ENCODE results near the gene ZSCAN10.

Gene ZSCAN10

DNA sequence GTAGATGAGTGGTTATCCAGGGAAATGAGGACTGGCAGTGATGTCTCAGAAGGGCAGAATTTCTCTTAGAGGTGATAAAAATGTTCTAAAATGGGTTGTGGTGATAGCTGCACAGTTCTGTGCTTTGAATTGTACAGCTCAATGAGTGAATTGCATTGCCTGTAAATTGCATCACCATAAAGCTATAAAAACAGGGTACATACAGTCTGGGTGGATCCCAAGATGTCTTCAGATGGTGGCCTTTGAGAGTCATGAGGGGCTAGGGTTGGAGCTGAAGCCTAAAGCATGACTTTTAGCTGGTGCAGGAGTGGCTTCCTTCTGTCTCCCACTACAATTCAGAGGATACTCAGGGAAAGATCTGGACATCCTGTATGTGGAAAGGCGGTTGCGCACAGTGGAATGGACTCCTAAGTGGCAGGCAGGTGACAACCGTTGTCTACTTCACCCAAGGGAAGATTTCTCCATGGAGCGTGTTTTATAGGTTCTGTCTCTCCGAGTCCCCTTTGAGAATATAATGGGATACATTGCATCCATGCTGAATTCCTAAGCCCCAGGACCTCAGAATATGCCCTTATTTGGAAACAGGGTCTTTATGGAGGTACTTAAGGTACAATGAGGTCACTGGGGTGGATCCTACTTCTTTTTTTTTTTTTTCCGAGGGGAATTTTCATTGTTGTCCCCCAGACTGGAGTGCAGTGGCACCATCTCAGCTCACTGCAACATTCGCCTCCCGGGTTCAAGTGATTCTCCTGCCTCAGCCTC, 35.3 kb downstream of the ZSCAN10 start:
- in situ Hi-C loops (cut with MboI; ENCODE audit: low pct_unique_long_range_greater_than_20kb, low sequenced_read_pairs, unreplicated experiment): loop anchor here (10.0 kb wide), 1 partner anchor 101 kb away; no protein-coding TSS in a partner anchor
- TF ChIP-seq, protein P1, sequence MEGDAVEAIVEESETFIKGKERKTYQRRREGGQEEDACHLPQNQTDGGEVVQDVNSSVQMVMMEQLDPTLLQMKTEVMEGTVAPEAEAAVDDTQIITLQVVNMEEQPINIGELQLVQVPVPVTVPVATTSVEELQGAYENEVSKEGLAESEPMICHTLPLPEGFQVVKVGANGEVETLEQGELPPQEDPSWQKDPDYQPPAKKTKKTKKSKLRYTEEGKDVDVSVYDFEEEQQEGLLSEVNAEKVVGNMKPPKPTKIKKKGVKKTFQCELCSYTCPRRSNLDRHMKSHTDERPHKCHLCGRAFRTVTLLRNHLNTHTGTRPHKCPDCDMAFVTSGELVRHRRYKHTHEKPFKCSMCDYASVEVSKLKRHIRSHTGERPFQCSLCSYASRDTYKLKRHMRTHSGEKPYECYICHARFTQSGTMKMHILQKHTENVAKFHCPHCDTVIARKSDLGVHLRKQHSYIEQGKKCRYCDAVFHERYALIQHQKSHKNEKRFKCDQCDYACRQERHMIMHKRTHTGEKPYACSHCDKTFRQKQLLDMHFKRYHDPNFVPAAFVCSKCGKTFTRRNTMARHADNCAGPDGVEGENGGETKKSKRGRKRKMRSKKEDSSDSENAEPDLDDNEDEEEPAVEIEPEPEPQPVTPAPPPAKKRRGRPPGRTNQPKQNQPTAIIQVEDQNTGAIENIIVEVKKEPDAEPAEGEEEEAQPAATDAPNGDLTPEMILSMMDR (IDR thresholded peaks at IDR 0.05; ENCODE audit: extremely low read depth, insufficient read depth, missing control alignments): no peak
- DNase-seq (ENCODE audit: low spot score): no peak

DNA sequence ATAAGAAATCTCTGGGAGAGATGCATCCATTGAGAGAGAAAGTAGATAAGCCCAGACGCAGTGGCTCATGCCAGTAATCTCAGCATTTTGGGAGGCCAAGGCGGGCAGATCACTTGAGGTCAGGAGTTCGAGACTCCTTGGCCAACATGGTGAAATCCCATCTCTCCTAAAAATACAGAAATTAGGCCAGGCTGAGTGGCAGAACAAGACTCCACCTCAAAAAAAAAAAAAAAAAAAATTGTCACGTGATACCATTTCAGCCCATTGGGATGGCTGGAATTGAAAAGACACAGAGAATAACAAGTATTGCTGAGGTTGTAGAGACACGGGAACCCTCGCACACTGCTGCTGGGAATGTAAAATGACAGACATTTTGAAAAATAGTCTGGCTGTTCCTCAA, 36.5 kb downstream of the ZSCAN10 start:
- TF ChIP-seq, protein P1 (IDR thresholded peaks at IDR 0.05; ENCODE audit: extremely low read depth, insufficient read depth, missing control alignments): no peak
- in situ Hi-C loops (cut with MboI; ENCODE audit: low pct_unique_long_range_greater_than_20kb, low sequenced_read_pairs, unreplicated experiment): loop anchor here (10.0 kb wide), 1 partner anchor 102 kb away; no protein-coding TSS in a partner anchor
- no peak for DNase-seq (ENCODE audit: low spot score)

DNA sequence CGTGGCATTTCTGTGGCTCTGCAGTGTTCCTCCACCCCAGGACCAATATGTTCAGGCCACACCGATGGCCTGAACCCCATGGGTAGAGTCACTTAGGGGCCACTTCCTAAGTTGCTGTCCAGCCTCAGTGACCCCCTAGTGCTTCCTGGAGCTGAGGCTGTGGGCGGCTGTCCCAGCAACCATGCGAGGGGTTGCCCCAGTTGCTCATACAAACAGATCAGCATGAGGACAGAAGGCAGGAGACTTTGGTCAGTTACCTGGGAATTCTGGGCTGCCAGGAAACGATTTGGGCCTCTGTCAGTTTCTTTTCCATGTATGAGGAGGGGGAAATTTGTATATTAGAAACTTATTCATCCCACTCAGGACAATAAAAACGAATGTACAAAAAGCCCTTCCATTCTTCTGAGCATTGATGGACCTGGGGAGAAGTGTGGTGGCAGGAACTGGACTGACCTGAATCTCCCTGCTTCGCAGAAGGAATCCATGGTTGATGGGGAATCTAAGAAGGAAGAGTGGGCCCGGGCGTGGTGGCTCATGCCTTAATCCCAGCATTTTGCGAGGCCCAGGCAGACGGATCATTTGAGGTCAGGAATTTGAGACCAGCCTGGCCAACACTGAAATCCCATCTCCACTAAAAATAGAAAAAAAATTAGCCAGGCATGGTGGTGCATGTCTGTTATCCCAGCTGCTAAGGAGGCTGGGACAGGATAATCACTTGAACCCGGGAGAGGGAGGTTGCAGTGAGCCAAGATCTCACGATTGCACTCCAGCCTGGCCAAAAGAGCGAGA, 38.6 kb downstream of the ZSCAN10 start:
- in situ Hi-C loops (cut with MboI; ENCODE audit: low pct_unique_long_range_greater_than_20kb, low sequenced_read_pairs, unreplicated experiment): loop anchor here (10.0 kb wide), 1 partner anchor 104 kb away; no protein-coding TSS in a partner anchor
- DNase-seq (ENCODE audit: low spot score): no peak
- TF ChIP-seq, protein P1 (IDR thresholded peaks at IDR 0.05; ENCODE audit: extremely low read depth, insufficient read depth, missing control alignments): no peak

DNA sequence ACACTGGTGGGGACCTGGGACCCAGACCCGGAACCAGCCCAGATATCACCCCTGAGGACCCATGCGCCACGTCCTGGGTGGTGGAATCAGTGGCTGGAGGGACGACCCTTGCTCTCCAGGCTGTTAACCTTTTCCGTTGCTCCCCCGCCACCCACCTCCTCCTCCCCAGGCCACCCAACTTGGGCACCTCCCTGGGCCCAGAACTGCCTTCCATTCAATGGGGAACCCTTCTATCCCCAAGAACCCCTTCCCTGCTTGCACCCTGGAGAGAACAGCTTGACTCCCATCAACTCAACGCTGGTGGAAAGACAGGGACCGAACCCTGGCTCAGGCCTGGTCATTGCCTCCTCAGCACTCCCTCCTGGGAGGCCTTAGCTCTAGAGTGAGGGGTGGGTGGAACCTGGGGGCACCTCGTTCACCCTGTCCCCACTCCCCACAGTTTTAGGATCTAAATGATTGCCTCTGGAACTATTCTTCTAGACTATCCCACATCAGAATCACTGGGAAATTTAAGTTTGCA, 39.3 kb downstream of the ZSCAN10 start:
- DNase-seq (ENCODE audit: low spot score): no peak
- in situ Hi-C loops (cut with MboI; ENCODE audit: low pct_unique_long_range_greater_than_20kb, low sequenced_read_pairs, unreplicated experiment): loop anchor here (10.0 kb wide), 1 partner anchor 105 kb away; no protein-coding TSS in a partner anchor
- TF ChIP-seq, protein P1 (IDR thresholded peaks at IDR 0.05; ENCODE audit: extremely low read depth, insufficient read depth, missing control alignments): no peak

DNA sequence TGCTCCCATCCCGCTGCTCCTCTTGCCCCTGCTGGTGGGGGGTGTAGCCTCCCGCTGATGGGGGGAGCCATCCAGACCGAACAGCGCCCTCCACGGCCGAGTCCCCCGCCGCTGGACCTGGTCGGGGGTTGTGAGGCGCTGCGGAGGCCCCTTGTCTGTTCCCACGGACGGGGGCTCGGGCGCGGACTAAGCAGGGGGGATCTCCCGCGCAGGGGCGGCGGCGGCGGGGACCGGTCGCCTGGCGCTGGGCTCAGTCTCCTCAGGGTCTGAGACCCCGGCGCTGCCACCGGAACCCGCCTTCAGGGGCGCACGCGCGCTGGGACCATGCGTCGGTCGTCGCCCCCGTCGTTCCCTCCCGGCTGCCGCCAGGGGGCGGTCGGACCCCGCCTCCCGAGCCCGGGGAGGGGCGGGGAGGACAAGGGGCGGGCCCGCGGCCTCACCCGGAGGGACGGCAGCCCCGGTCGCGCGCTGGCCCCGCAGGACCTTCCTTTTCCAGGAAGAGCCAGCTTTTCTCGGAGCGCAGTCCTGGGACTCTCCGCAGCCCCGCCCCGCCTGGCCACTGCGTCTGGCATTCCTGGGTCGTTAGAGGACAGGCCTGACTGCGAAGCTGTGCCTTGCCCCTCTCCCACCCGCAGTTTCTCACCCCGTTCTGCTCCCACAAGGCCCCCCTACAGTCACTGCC, 39.9 kb downstream of the ZSCAN10 start:
- TF ChIP-seq, protein P1 (IDR thresholded peaks at IDR 0.05; ENCODE audit: extremely low read depth, insufficient read depth, missing control alignments): peak; percentile 96
- in situ Hi-C loops (cut with MboI; ENCODE audit: low pct_unique_long_range_greater_than_20kb, low sequenced_read_pairs, unreplicated experiment): no loop called here
- peak; percentile 96 for DNase-seq (ENCODE audit: low spot score)

Data from GM13977 (cell line).